ENCODE data around the gene SMARCD3. TPM values are rescaled to one million over a fixed set of nuclear protein-coding genes. Genes with fewer than 3 reads are reported as not detected.

SMARCD3 gene
- total and polyA plus RNA-seq, 2 donors (not counting 1 experiment from before 2014, with no cell fraction given) = 23.8 to 30.7 TPM

DNA sequence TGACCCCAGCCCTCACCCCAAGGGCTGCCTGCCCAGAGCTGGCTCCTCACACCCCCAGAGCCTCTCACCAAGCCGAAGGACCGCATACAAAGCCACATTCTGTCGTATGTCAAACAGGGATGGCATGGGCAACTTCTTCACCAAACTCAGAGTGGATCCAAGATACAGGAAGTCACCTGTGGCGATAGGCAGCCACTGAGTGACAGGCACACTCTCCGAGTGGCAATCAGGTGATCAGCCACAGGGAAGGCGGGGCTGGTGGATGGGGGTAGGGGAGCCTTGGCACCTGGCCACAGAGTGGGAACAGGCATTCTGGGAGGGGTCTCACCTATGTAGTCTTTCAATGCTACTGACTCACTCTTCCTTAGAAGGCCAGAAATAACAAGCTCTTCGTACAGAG lies 54.3 kb downstream of the SMARCD3 start:
- Histone ChIP-seq H3K4me3 (replicated peaks in 1 of 4; ENCODE audit: control extremely low read depth in 1 of 4, insufficient read depth in 1 of 4, low read depth in 3 of 4, low read length in 4 of 4) (no peak overlapping the region), H3K9me3 (ENCODE audit: control insufficient read depth, insufficient read depth, low read depth, low read length) (no peaks in the 10 kb centered on the region)

DNA sequence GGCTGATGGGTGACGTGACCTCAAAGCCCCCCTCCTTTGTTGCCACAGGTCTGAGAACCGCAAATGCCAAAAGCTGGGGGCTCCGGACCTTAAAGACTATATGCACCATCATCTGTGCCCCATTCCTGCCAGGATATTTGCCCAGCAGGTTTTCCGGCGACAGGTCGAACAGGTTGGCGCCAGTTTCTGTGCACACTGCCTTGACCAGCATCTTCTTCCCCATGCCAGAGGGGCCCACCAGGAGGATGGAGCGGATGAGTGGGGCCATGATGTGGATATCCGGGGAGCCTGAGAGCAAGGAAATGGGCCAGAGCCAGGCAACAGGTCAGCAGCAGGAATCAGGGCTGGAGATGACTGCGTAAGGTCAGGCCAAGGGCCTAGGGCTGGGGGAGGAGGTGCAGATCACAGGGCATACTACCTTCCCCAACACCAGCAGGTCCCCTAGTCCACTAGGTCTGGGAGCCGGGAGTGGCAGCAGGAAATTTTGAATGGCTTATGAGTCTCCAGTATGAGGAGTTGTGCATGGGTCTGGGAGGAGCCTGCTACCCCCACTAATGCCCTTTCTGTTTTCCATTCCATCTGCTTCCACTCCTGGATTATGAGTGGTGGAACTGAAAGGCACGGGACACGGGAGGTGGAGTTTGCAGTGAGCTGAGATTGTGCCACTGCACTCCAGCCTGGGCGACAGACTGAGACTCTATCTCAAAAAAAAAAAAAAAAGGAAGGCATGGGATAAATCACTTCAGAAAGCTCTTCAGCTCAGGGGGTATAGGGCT lies 55.1 kb downstream of the SMARCD3 start:
- Histone ChIP-seq H3K4me3 (replicated peaks in 1 of 4; ENCODE audit: control extremely low read depth in 1 of 4, insufficient read depth in 1 of 4, low read depth in 3 of 4, low read length in 4 of 4) (no peak overlapping the region), H3K9ac (ENCODE audit: insufficient read depth, low read length) (no peak overlapping the region), H3K4me1 (ENCODE audit: control insufficient read depth, extremely low read depth, insufficient read depth, low read length) (no peaks in the 10 kb centered on the region), H3K9me3 (ENCODE audit: control insufficient read depth, insufficient read depth, low read depth, low read length) (no peaks in the 10 kb centered on the region), H3K27ac (ENCODE audit: insufficient read depth, low read length) (no peak overlapping the region), H3K36me3 (ENCODE audit: control insufficient read depth, insufficient read depth, low read length) (no peaks in the 10 kb centered on the region), H2AFZ (ENCODE audit: low read length) (no peak overlapping the region), H3K27me3 (ENCODE audit: control insufficient read depth, insufficient read depth, low read length) (peaks cover 25% of the 10 kb centered on the region), H3K79me2 (ENCODE audit: control insufficient read depth, insufficient read depth, low read length) (no peaks in the 10 kb centered on the region), H3K4me2 (ENCODE audit: extremely low read depth, insufficient read depth, low read length) (no peak overlapping the region), H4K20me1 (ENCODE audit: control insufficient read depth, extremely low read depth, insufficient read depth, low read length) (no peaks in the 10 kb centered on the region)
- no peak for DNase-seq (ENCODE audit: low read depth in 2 of 2)
- TF ChIP-seq CTCF (conservative IDR thresholded peaks at IDR 0.05 in 1 of 2, IDR thresholded peaks at IDR 0.05 in 1 of 2; ENCODE audit: low read depth in 1 of 2, low read length in 2 of 2) (no peak), EZH2 (IDR thresholded peaks at IDR 0.05; ENCODE audit: low read length, missing control alignments) (no peak)

More for the DNA sequence above, 54.3 kb downstream of the SMARCD3 start:
- Histone ChIP-seq H2AFZ (ENCODE audit: low read length) (no peak overlapping the region), H3K4me1 (ENCODE audit: control insufficient read depth, extremely low read depth, insufficient read depth, low read length) (no peaks in the 10 kb centered on the region), H4K20me1 (ENCODE audit: control insufficient read depth, extremely low read depth, insufficient read depth, low read length) (no peaks in the 10 kb centered on the region), H3K9ac (ENCODE audit: insufficient read depth, low read length) (no peak overlapping the region), H3K27ac (ENCODE audit: insufficient read depth, low read length) (no peak overlapping the region), H3K4me2 (ENCODE audit: extremely low read depth, insufficient read depth, low read length) (no peak overlapping the region), H3K27me3 (ENCODE audit: control insufficient read depth, insufficient read depth, low read length) (peaks cover 29% of the 10 kb centered on the region), H3K79me2 (ENCODE audit: control insufficient read depth, insufficient read depth, low read length) (no peaks in the 10 kb centered on the region), H3K36me3 (ENCODE audit: control insufficient read depth, insufficient read depth, low read length) (no peaks in the 10 kb centered on the region)
- no peak for DNase-seq (ENCODE audit: low read depth in 2 of 2)
- TF ChIP-seq CTCF (conservative IDR thresholded peaks at IDR 0.05 in 1 of 2, IDR thresholded peaks at IDR 0.05 in 1 of 2; ENCODE audit: low read depth in 1 of 2, low read length in 2 of 2) = no peak
- no peak for TF ChIP-seq EZH2 (IDR thresholded peaks at IDR 0.05; ENCODE audit: low read length, missing control alignments)

GRCh38 chr7:151192002-151192539 lies 56.4 kb downstream of the SMARCD3 start:
- Histone ChIP-seq H3K27me3 (ENCODE audit: control insufficient read depth, insufficient read depth, low read length) (peaks cover 28% of the 10 kb centered on the region), H4K20me1 (ENCODE audit: control insufficient read depth, extremely low read depth, insufficient read depth, low read length) (no peaks in the 10 kb centered on the region), H2AFZ (ENCODE audit: low read length) (no peak overlapping the region), H3K4me3 (replicated peaks in 1 of 4; ENCODE audit: control extremely low read depth in 1 of 4, insufficient read depth in 1 of 4, low read depth in 3 of 4, low read length in 4 of 4) (no peak overlapping the region), H3K9ac (ENCODE audit: insufficient read depth, low read length) (no peak overlapping the region), H3K27ac (ENCODE audit: insufficient read depth, low read length) (no peak overlapping the region), H3K9me3 (ENCODE audit: control insufficient read depth, insufficient read depth, low read depth, low read length) (no peaks in the 10 kb centered on the region), H3K79me2 (ENCODE audit: control insufficient read depth, insufficient read depth, low read length) (no peaks in the 10 kb centered on the region), H3K4me1 (ENCODE audit: control insufficient read depth, extremely low read depth, insufficient read depth, low read length) (no peaks in the 10 kb centered on the region), H3K36me3 (ENCODE audit: control insufficient read depth, insufficient read depth, low read length) (no peaks in the 10 kb centered on the region), H3K4me2 (ENCODE audit: extremely low read depth, insufficient read depth, low read length) (no peak overlapping the region)
- no peak for DNase-seq (ENCODE audit: low read depth in 2 of 2)
- TF ChIP-seq EZH2 (IDR thresholded peaks at IDR 0.05; ENCODE audit: low read length, missing control alignments) = no peak
- TF ChIP-seq CTCF (conservative IDR thresholded peaks at IDR 0.05 in 1 of 2, IDR thresholded peaks at IDR 0.05 in 1 of 2; ENCODE audit: low read depth in 1 of 2, low read length in 2 of 2) = no peak
